GM12878 (cell line): ENCODE results near the gene PLEKHA6. TPM values are rescaled to one million over a fixed set of nuclear protein-coding genes. Genes with fewer than 3 reads are reported as not detected.

Experiments
- ATAC-seq: fragments of 200-7000 bp; cut with Tn5 transposase; 3 replicates; pipeline ENCODE4 v1.9.1; 2020; ENCODE audit warnings: mild to moderate bottlenecking, moderate library complexity
- BruUV-seq: library from RNA; stranded (reverse); fragments of 400-500 nt; replicated peaks from 2 replicates; lab custom pipeline; 2021; lab: Mats Ljungman, UMichigan
- CTCF ChIA-PET: fragments of 300-600 bp; sonication (Branson Sonifier 250); formaldehyde crosslinking; extraction: SDS; loops from one replicate; lab custom pipeline; 2021; ENCODE audit warnings: inconsistent platforms; lab: Yijun Ruan, JAX
- POLR2A ChIA-PET: fragments of 350-600 bp; formaldehyde crosslinking; extraction: SDS; loops from one replicate; lab custom pipeline; 2021; ENCODE audit warnings: inconsistent platforms; lab: Charles Lee
- RAD21 ChIA-PET: fragments of 300-600 bp; sonication (Branson Sonifier 250); formaldehyde crosslinking; loops from one replicate; lab custom pipeline; 2023; ENCODE audit warnings: antibody characterized with exemption; ENCODE audit not compliant: unreplicated experiment; lab: Charles Lee
- SMC1A ChIA-PET: fragments of 300-600 bp; sonication (Branson Sonifier 250); formaldehyde crosslinking; loops from one replicate; lab custom pipeline; 2023; ENCODE audit not compliant: unreplicated experiment, uncharacterized antibody; lab: Charles Lee
- DNase-seq: peaks from one replicate; pipeline ENCODE4 v3.0.0-alpha.2; 2011; ENCODE audit warnings: low read depth, low spot score
- FAIRE-seq: peaks from 3 replicates; lab custom pipeline; 2011; peaks lifted over from hg19 to GRCh38; lab: Jason Lieb, UNC
- H2AFZ ChIP-seq: 2 replicates; pipeline ENCODE4 v1.6.0; 2011; ENCODE audit warnings: low read depth, low read length, control low read depth; ENCODE audit not compliant: control insufficient read depth
- H3K27ac ChIP-seq: 2 replicates; pipeline ENCODE4 v1.5.1; 2011; ENCODE audit warnings: control low read depth; ENCODE audit not compliant: control insufficient read depth, insufficient read depth
- H3K27me3 ChIP-seq, 2 experiments: replicated peaks in 1 of 2; 2 replicates each; pipeline versions ENCODE4 v1.6.0 to v1.6.1; 2011; ENCODE audit warnings: low read length in 1 of 2; ENCODE audit not compliant: control insufficient read depth in 2 of 2, insufficient read depth in 2 of 2
- H3K36me3 ChIP-seq, 2 experiments: 2 replicates each; pipeline ENCODE4 v1.5.1; 2011; ENCODE audit warnings: low read length in 1 of 2; ENCODE audit not compliant: control insufficient read depth in 2 of 2, insufficient read depth in 2 of 2
- H3K4me1 ChIP-seq: 2 replicates; pipeline ENCODE4 v1.6.1; 2011; ENCODE audit warnings: mild to moderate bottlenecking, low read length, moderate library complexity, mixed read lengths; ENCODE audit not compliant: control insufficient read depth, insufficient read depth
- H3K4me2 ChIP-seq: 2 replicates; pipeline ENCODE4 v1.6.0; 2011; ENCODE audit warnings: control low read depth; ENCODE audit not compliant: control insufficient read depth, insufficient read depth
- H3K4me3 ChIP-seq: fragments of 200-600 bp; sonication (generic); 2 replicates; pipeline ENCODE4 v1.5.1; 2016
- H3K79me2 ChIP-seq: 2 replicates; pipeline ENCODE4 v1.6.0; 2011; ENCODE audit warnings: low read length; ENCODE audit not compliant: control insufficient read depth, insufficient read depth
- H3K9ac ChIP-seq: 2 replicates; pipeline ENCODE4 v1.8.0; 2011; ENCODE audit warnings: low read length, control low read depth, mixed read lengths; ENCODE audit not compliant: control insufficient read depth, insufficient read depth
- H3K9me3 ChIP-seq: replicated peaks from 3 replicates; pipeline ENCODE4 v1.5.1; 2011; ENCODE audit warnings: mild to moderate bottlenecking, low read length; ENCODE audit not compliant: control insufficient read depth, insufficient read depth
- H4K20me1 ChIP-seq: 2 replicates; pipeline ENCODE4 v1.6.0; 2011; ENCODE audit not compliant: control insufficient read depth, insufficient read depth
- BCL11A ChIP-seq: IDR thresholded peaks from 2 replicates; pipeline ENCODE4 v1.6.1; 2011; ENCODE audit warnings: low read depth, low read length
- BHLHE40 ChIP-seq, 2 experiments: fragments of 450-650 bp in 1 of 2; IDR thresholded peaks; 2 replicates each; pipeline ENCODE4 v1.6.1; 2011 to 2017; ENCODE audit warnings: low read depth in 2 of 2, borderline replicate concordance in 1 of 2, improper control_type of control experiment in 1 of 2, low read length in 1 of 2, mild to moderate bottlenecking in 1 of 2
- BRCA1 ChIP-seq: IDR thresholded peaks from 2 replicates; pipeline ENCODE4 v1.6.1; 2011; ENCODE audit warnings: low read depth, low read length, improper control_type of control experiment
- ESRRA ChIP-seq: IDR thresholded peaks from 2 replicates; pipeline ENCODE4 v1.6.1; 2012; ENCODE audit warnings: mild to moderate bottlenecking, low read length, improper control_type of control experiment
- GABPA ChIP-seq: IDR thresholded peaks from 2 replicates; pipeline ENCODE4 v1.6.1; 2014; ENCODE audit warnings: antibody characterized with exemption, low read depth, mild to moderate bottlenecking, inconsistent platforms
- JUNB ChIP-seq: IDR thresholded peaks from 2 replicates; pipeline ENCODE4 v1.6.1; 2016; ENCODE audit warnings: antibody characterized with exemption, mild to moderate bottlenecking
- KAT2A ChIP-seq: conservative IDR thresholded peaks from 2 replicates; pipeline ENCODE4 v1.6.1; 2011; ENCODE audit warnings: low read depth, low read length; ENCODE audit not compliant: control insufficient read depth
- KDM1A ChIP-seq: fragments of 200-600 bp; sonication (generic); IDR thresholded peaks from 2 replicates; pipeline ENCODE4 v1.6.1; 2016; ENCODE audit warnings: borderline replicate concordance
- RBBP5 ChIP-seq: fragments of 200-600 bp; sonication (generic); conservative IDR thresholded peaks from 2 replicates; pipeline ENCODE4 v1.6.1; 2016
- TCF12 ChIP-seq: IDR thresholded peaks from 2 replicates; pipeline ENCODE4 v1.6.1; 2011; ENCODE audit warnings: low read depth, mild to moderate bottlenecking, low read length
- ZNF687 ChIP-seq: fragments of 450-650 bp; IDR thresholded peaks from 2 replicates; pipeline ENCODE4 v1.6.1; 2017; ENCODE audit warnings: mild to moderate bottlenecking, moderate library complexity
- WGBS: methylation state at CpG from one replicate; pipeline ENCODE4 v1.1.6; 2016; ENCODE audit warnings: low lambda C conversion rate; ENCODE audit not compliant: insufficient replicate concordance, insufficient coverage; ENCODE audit errors: missing lambda C conversion rate; 5-methylcytosine and 5-hydroxymethylcytosine counted together
- in situ Hi-C: fragments of 300-500 bp; cut with MboI; formaldehyde crosslinking; loops from 9 replicates; pipeline ENCODE4 v1.14.3; 2018; ENCODE audit warnings: mixed read lengths
- intact Hi-C: fragments of 100-400 bp; cut with micrococcal nuclease; formaldehyde crosslinking; loops from one replicate; pipeline ENCODE4 v1.14.2; 2022; ENCODE audit not compliant: unreplicated experiment
- polyA plus RNA-seq, 11 experiments: library from polyadenylated mRNA; depleted of rRNA in 4 of 11; unstranded in 6 of 11; stranded (reverse) in 5 of 11; fragments of >200 nt; fragmentation: Nextera tagmentation in 4 of 11; fragmentation: Illumina TruSeq in 1 of 11; extraction: Ambion mirVana in 4 of 11; extraction: Trizol in 1 of 11; gene quantifications; 1 replicate in 1 of 11; 2 replicates in 10 of 11; pipeline versions ENCODE4 v1.2.1 to v1.2.3, GENCODE V29; 2011 to 2016; ENCODE audit warnings: inconsistent platforms in 2 of 11, missing spikeins in 2 of 11, low read depth in 1 of 11
- total RNA-seq, 4 experiments: library from RNA; depleted of rRNA in 3 of 4; stranded (reverse); fragments of >200 nt in 3 of 4; fragmentation: Illumina TruSeq in 1 of 4; extraction: Trizol in 1 of 4; gene quantifications; 2 replicates each; pipeline versions ENCODE4 v1.2.1 to v1.2.3, GENCODE V29; 2013 to 2021

Gene PLEKHA6
- total and polyA plus RNA-seq, 10 of the 15 experiments (the other 5 are each of a cell fraction or from before 2014, with no cell fraction given) = 0.04 to 0.81 (median 0.19) TPM; not detected in 4

GRCh38 chr1:204333427-204333826 lies 26.3 kb downstream of the PLEKHA6 start:
- FAIRE-seq (no peak), DNase-seq (no peak), ATAC-seq (no peak)
- Histone ChIP-seq H3K4me3 (no peak overlapping the region), H4K20me1 (no peaks in the 10 kb centered on the region), H3K4me2 (no peak overlapping the region), H3K9ac (no peak overlapping the region), H3K27me3 (peaks cover 0 to 4% of the 10 kb centered on the region in 2 experiments; a peak in 2 of 4 replicates), H3K9me3 (no peaks in the 10 kb centered on the region), H3K79me2 (no peaks in the 10 kb centered on the region), H3K27ac (no peak overlapping the region), H3K4me1 (no peaks in the 10 kb centered on the region), H3K36me3 (no peaks in the 10 kb centered on the region), H2AFZ (no peak overlapping the region)
- POLR2A ChIA-PET = no interaction called here
- RAD21 ChIA-PET = interaction anchor here (1.3 kb wide), 1 partner anchor 30 kb away, joined by 5 read pairs; no protein-coding TSS in a partner anchor
- SMC1A ChIA-PET = interaction anchor here (1.1 to 1.6 kb wide), 2 partner anchors 10 kb away, joined by 3 to 5 read pairs; no protein-coding TSS in a partner anchor
- WGBS = 0% methylated on average over 2 of the region's 2 CpGs
- in situ Hi-C loops (no loop called here), intact Hi-C loops (no loop called here)
- BruUV-seq = no TSS peak
- CTCF ChIA-PET = interaction anchor here (1.1 to 1.4 kb wide), 2 partner anchors 10 to 30 kb away, joined by 3 to 5 read pairs; no protein-coding TSS in a partner anchor
- TF ChIP-seq JUNB (no peak), ESRRA (no peak), RBBP5 (no peak), BHLHE40 (IDR thresholded peaks at IDR 0.05; ENCODE audit: borderline replicate concordance in 1 of 2, low read depth in 2 of 2, low read length in 1 of 2) (no peak), TCF12 (no peak), KAT2A (no peak), BRCA1 (no peak), BCL11A (no peak), KDM1A (no peak), ZNF687 (no peak), GABPA (no peak)
